Cardiac fibroblast (primary cell): ENCODE data around the gene ADRB1.

Experiments
- DNase-seq, 2 donors: peaks; one replicate each; pipeline versions ENCODE4 v3.0.0 to v3.0.0-alpha.2; 2010; ENCODE audit warnings: low read depth in 2 of 2
- H3K4me3 ChIP-seq, 2 donors: replicated peaks in 1 of 2; 1 replicate in 1 of 2; 2 replicates in 1 of 2; pipeline ENCODE4 v1.5.1; 2011; ENCODE audit warnings: low read depth in 2 of 2, low read length in 2 of 2, mild to moderate bottlenecking in 2 of 2, moderate library complexity in 1 of 2
- CTCF ChIP-seq: IDR thresholded peaks from one replicate; pipeline ENCODE4 v1.5.1; 2011; ENCODE audit warnings: low read depth, mild to moderate bottlenecking, low read length, inconsistent platforms

Gene ADRB1

GRCh38 chr10:114003161-114003941 lies 40.3 kb upstream of the ADRB1 start:
- no peak for TF ChIP-seq CTCF
- no peak overlapping the region for H3K4me3 ChIP-seq
- no peak for DNase-seq

GRCh38 chr10:114009281-114009996 lies 34.2 kb upstream of the ADRB1 start:
- no peak for TF ChIP-seq CTCF
- DNase-seq = no peak
- H3K4me3 ChIP-seq = no peak overlapping the region

- no peak for DNase-seq
- TF ChIP-seq CTCF = no peak
Measured at GRCh38 chr10:114010316-114010715, 33.4 kb upstream of the ADRB1 start.

GRCh38 chr10:114012650-114013049 lies 31.0 kb upstream of the ADRB1 start:
- no peak for DNase-seq
- H3K4me3 ChIP-seq = no peak overlapping the region
- TF ChIP-seq CTCF = no peak

More at GRCh38 chr10:114010316-114010715, 33.4 kb upstream of the ADRB1 start:
- H3K4me3 ChIP-seq = no peak overlapping the region

- TF ChIP-seq CTCF = no peak
- no peak overlapping the region for H3K4me3 ChIP-seq
- DNase-seq = no peak
Measured at GRCh38 chr10:114015708-114016107, 28.0 kb upstream of the ADRB1 start.

- H3K4me3 ChIP-seq = no peak overlapping the region
- DNase-seq = no peak
- no peak for TF ChIP-seq CTCF
Measured at GRCh38 chr10:114017271-114017670, 26.4 kb upstream of the ADRB1 start.
